Tongue (tissue), 2 donors: Measurements from ENCODE around the gene UXS1. TPM values are rescaled to one million over a fixed set of nuclear protein-coding genes. Genes with fewer than 3 reads are reported as not detected.

Source experiments
- DNase-seq: peaks from one replicate; pipeline ENCODE4 v3.0.0-alpha.2; 2015
- total RNA-seq: library from RNA; depleted of rRNA; stranded (reverse); fragments of >200 nt; gene quantifications from one replicate; pipeline ENCODE4 v1.2.3, GENCODE V29; 2014

UXS1 gene
- total RNA-seq, 1 donor from 2014 or later, result 67.4 TPM

DNA sequence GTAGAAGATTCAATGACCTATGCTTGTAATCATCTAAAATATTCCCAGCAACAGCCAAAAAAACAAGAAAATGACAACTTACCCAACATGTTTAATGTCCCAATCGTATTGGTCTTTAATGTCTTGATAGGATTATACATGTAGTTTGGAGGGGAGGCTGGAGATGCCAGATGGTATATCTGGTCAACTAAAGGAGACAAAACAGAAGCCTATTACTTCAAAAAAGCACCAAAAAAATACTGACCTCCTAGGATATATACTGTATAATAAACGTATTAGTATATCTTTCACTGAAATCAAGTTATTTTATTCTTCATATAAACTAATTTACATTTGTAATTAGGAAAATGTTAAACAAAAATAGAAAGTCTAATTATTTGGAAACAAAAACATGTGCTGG lies 64.5 kb downstream of the UXS1 start:
- no peak for DNase-seq

DNA sequence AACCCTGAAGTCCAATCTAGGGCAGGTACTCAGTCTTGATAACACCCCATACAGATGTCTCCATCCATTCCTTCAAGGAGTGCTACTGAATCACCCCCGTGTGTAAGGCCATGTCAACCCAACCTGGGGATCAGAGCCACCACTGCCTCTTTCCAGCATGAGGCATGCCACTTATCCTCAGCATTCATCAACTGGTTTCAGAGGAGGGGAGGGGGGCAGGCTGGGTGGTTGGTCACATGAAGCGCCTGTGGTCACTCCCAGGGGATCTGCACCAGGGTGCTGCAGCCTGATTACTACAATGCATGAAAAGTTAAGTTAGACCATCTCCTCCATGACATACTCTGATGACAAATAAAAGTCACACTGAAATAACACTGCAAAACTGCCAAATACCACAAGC lies 65.0 kb downstream of the UXS1 start:
- DNase-seq, result no peak

DNA sequence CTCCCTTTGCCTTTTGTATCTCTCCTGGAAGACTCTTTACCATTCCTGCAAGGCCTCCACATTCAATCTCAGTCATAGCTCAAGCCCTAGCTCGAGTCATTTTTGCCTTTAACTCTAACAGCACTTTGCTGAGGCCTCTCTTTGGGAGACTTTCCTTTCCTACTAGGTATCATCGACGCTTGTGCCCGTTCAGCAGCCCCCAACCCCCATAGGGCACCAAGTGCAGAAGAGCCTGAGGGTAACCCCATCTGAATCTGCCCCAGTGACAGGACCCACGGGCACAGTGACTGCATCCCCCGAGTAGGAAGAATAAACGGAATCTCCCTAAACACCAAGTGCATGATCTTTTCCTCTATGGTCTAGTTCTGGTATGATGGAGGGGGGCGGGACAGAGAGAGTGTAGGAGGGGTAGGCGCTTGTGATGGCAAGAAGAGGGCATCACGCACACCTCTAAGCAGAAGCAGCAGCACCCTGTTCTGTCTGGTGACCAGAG lies 66.3 kb downstream of the UXS1 start:
- no peak for DNase-seq

DNA sequence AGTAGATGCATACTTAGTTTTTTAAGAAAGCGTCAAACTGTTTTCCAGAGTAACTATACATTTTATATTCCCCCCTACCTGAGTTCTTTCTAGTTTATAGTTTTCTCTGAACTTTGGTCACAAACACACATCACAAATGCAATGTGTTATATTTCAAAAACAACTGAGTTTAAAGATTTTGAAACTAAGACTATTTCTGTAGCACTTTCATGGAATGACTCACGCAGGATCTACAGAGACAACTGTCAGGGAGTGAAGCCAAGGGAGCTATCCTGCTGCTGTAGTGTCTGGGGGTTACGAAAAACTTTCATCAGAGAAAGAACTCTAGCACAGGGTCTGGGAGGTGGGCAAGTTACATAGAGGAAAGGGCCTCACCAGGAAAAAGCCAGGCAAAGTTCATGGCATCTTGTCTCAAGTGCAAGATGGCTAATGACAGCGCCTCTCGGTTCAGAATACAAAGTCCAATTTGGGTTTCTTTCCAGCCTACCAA lies 66.8 kb downstream of the UXS1 start:
- DNase-seq, result no peak

DNA sequence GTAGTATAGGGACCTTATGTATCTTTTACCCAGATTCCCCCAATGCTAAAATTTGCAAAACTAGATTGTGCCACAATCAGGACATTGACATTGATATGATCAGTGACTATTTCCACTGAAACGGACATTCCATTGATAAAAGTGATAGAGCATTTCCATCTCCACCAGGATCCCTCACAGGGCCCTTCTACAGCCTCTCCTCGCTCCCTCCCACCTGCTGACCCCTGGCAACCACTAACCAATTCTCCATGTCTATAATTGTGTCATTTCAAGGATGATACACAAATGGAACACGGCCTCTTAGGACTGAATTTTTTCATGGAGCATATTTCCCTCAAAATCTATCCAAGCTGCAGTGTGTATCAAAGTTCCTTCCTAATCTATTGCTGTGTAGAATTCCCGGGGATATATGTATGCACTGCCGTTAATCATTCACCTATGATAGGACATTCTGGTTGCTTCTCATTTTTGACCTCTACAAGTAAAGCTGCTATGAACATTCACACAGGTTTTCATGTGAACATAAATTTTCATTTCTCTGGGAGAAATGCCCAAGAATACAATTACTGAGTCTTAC lies 67.3 kb downstream of the UXS1 start:
- no peak for DNase-seq

DNA sequence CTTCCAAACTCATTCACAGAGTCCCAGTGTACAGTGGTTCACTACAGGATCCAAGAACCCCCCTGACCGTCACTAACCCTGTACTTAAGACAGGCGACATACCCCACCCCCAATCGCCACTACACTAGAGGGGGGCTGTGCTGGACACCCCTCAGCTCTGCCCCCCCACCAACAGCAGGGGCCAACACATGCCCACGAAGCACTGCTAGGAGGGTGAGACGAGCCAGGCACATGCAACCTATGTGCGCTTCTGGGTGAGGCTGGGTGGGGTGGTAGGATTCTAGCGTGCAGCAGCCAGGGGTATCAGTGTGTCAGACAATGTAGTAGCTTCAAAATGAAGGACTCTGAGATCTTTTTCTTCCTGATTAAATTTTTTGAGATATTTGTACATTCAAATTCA lies 67.8 kb downstream of the UXS1 start:
- DNase-seq, result no peak

DNA sequence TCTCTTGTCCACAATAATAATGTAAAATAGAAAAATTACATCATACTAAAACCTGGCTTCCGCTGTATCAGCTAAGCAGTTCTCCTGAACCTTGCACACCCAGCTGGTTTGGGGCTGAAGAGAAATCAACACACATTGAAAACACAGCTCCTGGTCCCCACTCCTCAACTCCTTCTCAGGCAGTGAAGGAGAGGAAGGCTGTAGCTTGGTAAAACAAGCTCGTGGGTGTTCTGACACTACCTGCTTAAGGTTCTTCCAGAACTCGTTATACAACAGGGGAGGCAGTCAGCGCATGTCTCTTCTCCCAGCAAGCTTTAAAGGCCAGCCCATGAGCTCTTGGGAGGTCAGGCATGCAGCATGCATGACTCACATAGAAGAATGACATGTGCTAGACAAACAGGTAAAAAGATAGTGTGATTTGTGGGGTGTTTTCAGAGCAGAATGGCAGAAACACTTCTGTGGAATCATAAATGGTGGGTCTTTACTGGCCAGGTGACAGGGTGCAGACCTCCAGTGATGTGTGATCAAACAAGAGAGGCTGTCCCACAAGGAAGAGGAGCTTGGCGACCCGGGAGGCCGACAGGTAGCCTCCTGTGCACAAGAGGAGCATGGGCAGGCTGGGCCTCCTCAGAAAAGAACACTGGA lies 69.1 kb downstream of the UXS1 start:
- DNase-seq, result no peak

DNA sequence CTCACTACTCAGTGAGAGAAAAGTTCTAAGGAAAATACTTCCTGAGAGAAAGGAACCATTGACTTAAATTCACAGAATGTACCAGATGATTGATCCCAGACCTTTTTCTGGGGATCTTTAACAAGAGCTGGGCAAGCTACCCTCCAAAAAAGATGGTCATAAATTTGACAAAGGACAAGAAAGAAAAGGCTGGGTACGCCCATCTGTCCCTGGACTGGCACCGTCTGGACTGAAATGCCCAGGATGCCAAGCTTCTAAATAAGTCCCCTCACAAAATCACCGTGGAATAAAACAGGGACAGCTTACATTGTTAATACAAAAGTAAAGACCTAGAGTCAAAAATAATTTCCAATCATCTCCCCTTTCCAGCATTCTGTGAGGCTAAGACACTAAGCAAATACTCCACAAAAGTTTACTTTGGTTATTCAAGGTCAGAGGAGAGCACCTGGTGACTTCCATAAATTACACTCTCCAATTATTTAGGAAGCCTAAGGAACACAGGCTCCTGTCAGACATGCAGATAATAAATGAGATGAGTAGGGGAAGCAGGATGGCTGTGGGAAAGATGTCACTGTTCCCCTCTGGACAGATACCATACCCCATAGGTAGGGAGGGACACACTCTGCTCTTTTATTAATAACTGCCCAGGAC lies 69.9 kb downstream of the UXS1 start:
- DNase-seq, result no peak

DNA sequence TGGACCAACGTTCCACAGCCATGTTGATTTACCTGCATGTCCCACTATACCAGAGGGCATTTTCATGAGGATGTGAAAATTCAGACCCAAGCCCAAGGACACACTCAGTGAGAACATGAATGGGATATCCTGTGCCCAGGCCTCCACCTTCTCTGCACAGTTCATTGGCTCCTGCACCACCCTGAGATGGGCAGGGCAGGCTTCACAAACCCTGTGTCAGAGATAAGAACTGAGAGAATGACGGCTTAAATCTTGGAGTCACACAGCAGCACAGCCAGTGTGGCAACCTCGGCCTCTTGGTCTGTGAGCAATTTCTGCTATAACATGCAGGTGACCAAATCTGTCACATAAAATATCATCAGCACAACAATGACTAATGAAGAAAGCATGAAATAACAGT lies 71.9 kb downstream of the UXS1 start:
- DNase-seq, result no peak

DNA sequence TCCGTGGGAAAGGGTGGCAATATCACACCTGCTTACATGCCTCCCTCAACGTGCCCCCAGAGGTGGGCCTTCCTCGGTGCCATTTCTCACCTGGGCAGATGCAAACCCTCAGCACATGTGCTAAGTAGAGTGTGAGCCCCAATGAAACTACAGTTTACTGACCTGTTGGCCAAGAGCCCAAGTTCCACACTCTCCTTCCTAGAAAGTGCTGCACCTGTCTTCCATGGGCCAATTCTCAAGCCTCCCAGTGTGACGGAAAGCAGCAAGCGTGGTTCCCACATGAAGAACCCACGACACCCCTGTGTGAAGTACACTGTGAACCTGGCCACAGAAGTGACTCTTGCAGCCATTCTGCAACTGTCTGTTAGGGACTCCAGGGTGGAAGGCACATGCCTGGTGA lies 73.7 kb downstream of the UXS1 start:
- no peak for DNase-seq

DNA sequence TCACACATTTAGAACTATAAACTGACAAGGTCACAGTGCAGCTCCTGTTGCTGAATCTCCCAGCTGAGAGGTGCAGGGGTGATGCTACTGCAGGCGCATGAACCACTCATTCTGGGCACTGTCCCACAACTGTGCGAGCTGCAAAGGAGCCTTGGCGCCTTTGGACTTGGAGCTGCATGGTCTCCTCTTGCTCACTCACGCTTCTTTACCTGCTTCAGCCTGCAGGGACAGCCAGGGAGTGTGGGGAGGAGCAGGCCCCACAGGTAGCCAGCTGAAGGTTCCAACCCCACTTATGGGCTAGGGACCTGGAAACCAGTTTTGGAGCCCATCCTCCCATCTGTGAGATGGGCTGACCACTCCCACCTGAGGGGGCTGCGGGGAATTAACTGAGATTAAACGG lies 75.0 kb downstream of the UXS1 start:
- no peak for DNase-seq

DNA sequence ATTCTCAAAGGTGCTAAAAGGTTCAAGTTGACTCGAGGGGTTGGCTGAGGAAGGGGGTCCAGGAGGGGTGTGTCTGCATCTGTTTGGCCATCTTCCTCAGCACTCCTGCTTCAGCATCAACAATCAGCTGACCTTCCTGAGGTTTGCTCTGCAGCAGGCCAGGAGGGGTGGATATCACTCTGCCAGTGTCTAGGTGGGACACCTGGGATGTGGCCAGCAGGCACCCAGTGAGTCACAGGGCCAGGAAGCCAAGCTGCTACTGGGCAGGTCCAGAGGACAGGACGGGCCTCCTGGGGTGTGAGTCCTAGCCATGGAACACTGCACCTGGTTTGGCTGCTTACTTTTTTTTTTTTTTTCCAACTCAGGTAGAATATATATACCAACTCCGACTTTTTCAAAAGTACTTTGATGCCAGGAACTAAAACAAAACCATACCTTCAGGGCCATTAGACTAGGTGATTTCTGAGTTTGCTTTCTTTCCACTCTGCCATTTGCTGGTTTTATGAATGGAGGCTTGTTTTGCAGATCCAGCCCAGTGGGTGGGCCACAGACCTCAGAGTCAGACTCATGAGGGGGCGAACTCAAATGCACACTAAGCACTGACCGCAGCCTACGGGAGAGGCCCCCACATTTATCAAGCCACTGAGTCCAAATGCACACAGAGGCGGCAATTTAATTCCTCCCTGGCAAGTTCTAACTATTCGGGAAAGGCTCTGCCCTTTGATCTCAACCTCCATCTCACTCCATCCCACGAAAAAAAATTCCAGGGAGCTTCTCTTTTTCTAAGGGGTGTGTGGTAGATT lies 76.0 kb downstream of the UXS1 start:
- DNase-seq, result no peak

DNA sequence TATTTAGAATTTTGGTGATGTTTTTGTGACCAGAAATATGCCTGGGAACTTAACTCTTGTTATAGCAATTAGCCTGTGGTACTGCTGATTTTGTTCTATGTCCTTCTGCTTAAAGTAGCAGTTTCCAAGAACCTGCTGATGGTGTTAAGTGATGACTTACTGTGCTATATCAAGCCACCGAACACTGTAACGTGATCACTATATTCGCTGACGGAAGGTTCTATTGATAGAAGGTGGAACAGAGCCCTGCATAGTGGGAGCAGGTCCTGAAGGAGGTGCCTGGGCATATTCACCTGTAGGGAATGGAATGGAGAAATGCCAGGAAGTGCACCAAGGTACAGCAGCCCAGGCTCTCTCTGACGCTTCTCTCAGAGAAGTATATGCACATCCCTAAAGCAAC lies 76.8 kb downstream of the UXS1 start:
- no peak for DNase-seq

DNA sequence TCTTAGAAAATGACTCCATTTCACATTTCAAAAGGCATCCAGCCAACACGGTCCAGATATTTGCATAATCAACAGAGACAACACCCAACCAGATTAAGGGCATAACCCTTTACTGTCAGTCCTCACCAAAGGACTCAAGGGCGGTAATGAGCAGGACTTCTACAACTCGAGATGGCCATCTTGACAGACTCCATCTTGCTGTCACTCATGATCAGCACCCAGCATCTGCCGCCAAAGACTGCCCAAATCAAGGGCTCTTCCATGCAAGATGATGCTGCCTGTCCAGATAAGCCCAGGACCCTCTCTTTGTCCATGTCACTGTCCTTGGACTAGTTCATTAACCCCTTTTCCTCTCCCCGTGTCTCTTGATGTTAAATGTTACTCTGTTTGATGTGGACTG lies 77.9 kb downstream of the UXS1 start:
- DNase-seq, result no peak

DNA sequence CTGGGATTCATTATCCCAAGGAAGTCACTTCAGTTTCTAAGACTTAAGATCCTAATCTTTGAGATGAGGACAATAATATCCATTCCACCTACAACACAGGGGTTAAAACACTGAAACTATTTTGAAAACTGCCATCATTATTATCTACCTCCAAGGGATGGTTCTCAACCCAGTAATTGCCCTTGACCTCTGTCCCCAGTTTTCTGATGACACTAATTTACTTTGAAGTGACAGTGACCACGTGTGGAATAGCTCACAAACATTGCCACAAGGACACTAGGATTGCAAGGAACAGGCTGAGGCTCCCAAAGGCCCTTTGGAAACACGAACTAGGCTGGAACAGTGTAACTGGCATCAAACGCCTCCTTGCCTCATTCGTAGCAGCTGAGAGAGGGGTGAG lies 78.4 kb downstream of the UXS1 start:
- no peak for DNase-seq

DNA sequence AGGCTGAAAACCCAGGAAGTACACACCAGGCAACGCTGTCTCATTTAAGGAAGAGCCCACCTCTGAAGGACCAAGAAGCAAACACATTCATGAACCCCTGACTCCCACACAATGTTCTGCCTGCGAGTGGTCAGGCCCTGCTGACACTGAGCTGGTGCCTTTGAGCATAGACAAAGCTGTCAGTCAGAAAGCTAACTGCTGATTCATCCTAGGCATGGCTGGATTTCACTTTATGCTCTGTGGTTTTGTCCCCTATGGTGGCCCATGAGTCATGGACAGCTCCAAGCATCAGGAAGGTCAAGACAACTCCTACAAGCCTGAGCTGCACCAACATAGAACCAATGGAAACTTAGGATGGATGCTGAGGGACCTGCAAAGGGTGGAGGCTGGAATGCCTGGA lies 78.9 kb downstream of the UXS1 start:
- DNase-seq, result no peak

DNA sequence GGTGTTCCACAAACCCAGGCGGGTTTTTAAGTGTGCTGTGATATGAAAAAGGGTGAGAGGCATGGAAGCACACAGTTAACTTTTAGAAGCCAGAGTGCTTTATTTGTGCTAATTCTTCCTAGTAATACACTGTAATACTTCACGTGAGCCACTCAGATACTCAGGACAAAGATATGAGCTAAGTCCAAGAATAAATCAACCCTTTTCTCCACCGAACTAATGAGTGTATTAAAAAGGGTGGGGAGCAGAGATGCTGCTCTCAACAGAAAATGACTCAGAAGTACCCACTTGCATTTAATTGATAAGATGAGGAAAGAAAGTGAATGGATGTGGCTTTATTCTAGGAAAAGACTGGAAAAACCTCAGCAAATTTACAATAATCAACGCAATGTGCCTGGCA lies 79.9 kb downstream of the UXS1 start:
- DNase-seq, result no peak

DNA sequence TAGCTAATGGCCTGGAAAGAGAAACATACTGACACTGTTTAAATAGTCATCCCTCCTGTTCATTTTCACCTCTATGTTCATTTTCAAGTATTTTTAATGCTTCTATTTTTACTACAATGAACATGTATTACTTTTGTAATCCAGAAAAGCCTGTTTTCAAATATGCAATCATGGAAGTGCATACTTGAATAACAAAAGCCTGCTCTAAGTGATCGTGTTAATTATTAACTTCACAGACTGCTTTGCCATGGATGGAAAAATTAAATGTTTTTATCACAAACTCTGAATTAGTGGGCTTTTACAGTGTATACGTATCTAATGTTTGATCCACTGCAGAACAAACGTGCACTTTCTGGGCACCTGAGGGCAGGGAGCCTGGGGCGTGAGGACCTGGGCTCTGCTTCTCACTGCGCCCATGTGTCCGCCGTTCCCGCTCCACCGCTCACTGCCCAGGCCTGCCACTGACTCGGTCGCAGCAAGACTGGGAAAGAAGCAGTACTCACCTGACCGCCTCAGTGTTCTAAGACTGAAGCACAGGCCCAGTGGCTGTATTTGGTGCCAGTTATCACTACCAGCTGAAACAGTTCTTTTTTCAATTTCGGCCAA lies 80.6 kb downstream of the UXS1 start:
- DNase-seq, result no peak

DNA sequence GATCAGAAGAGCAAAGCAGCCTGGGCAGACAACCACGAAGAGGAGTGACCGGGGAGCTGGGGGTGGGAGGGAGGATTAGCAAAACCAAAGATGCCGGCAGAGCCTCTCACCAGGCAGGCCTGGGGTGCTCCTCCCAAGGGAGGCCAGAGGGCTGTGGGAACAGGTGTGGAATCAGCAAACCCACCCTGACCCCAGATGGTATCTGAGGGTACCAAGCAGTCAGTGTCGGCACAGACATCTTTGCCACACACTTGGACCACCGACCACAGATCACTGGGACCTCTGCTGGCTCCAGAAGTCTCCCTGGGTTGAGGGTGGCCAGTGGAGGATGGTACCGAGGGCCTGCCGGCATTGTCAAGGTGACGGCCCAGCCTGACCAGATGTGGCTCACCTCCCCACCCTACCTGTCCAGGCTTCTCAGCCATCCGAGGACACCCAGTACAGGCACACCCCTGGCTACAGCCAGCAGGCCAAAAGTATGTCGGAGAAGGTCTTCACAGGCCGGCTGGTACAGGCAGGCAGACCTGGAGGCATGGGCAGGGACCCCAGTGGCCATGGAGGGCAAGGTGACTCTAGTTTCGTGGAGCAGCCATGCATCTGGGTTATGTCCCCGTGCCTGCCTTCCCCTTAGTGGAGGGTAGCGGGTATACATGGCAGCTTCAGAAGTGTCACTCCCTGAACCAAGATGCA lies 82.1 kb downstream of the UXS1 start:
- no peak for DNase-seq

DNA sequence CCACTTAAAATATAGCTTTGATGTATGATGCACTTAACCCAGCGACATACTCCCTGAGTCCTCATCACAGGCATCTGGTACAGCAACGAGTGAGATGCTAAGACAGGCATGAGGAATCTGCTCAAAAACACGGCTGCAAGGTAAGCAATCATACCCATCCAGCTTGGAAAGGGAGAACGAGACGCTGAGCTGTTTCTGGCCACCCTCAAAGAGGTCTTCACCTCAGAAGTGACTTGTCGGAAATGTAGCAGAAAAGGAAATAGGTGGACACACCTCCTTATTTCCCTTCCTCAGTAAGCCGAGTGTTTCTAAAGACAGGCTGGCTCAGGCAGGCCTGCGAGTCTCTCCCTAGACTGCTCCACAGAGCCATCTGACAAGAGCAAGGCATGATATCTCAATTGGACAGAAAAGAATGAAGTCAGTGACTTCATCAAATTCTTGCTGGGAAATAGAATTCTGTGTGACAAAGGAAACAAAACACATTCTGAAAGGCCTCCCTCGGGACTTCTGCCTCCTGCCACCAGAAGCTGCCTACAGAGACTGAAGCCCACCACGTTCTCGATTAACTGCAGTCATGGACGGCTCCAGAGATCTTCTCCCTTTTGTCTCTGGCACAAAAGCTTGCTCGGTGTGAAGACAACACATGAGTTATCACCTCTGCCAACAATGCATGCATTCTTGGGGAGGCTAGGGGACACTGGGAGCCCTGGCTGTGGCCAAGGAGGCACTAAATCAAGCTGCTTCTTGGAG lies 84.3 kb downstream of the UXS1 start:
- no peak for DNase-seq

DNA sequence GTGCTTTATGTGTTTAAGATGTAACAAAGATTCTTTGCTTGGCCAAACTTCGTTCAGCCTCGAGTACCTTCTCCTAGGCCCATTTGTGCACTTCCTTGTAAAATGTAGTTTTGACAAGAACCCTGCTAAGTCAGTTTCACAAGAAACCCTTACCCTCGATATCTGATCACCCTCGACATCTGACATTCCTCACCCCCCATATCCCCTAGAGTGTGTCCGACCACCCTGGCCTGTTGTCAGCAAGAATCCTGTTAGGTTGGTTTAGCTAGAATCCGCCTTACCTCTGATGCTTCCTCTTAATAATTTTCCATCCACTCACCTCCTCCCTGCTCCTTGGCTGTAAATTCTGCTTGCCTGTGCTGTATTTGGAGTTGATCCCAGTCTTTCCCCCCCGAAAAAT lies 85.3 kb downstream of the UXS1 start:
- no peak for DNase-seq
